Suprapubic skin (tissue), 4 donors: ENCODE measurements around the gene PRKACB.

Experiments
- CTCF ChIP-seq, 2 donors: fragments of 200-600 bp in 1 of 2; fragments of 450-650 bp in 1 of 2; sonication (generic) in 1 of 2; IDR thresholded peaks; one replicate each; pipeline ENCODE4 v1.5.1; 2016 to 2019; ENCODE audit warnings: antibody characterized with exemption in 2 of 2, mild to moderate bottlenecking in 1 of 2, moderate library complexity in 1 of 2
- EP300 ChIP-seq: sonication (generic); formaldehyde crosslinking; IDR thresholded peaks from one replicate; pipeline ENCODE4 v1.6.1; 2017; ENCODE audit warnings: antibody characterized with exemption
- POLR2A ChIP-seq, 2 donors: fragments of 450-650 bp; IDR thresholded peaks; one replicate each; pipeline ENCODE4 v1.6.1; 2017; ENCODE audit warnings: antibody characterized with exemption in 2 of 2, mild to moderate bottlenecking in 2 of 2, moderate library complexity in 2 of 2
- POLR2AphosphoS5 ChIP-seq, 3 donors: sonication (generic); formaldehyde crosslinking; IDR thresholded peaks; one replicate each; pipeline ENCODE4 v1.6.1; 2017; ENCODE audit warnings: antibody characterized with exemption in 3 of 3

GRCh38 chr1:84278905-84279304, 134.8 kb downstream of the PRKACB start:
- TF ChIP-seq EP300: no peak
- TF ChIP-seq CTCF (IDR thresholded peaks at IDR 0.05): no peak
- TF ChIP-seq POLR2AphosphoS5 (IDR thresholded peaks at IDR 0.05): no peak
- no peak for TF ChIP-seq POLR2A (IDR thresholded peaks at IDR 0.05)
